ENCODE data around the gene NEGR1. TPM values are rescaled to one million over a fixed set of nuclear protein-coding genes. Genes with fewer than 3 reads are reported as not detected.

Gene NEGR1
- total RNA-seq, 2 experiments from 2014 or later, result not detected

DNA sequence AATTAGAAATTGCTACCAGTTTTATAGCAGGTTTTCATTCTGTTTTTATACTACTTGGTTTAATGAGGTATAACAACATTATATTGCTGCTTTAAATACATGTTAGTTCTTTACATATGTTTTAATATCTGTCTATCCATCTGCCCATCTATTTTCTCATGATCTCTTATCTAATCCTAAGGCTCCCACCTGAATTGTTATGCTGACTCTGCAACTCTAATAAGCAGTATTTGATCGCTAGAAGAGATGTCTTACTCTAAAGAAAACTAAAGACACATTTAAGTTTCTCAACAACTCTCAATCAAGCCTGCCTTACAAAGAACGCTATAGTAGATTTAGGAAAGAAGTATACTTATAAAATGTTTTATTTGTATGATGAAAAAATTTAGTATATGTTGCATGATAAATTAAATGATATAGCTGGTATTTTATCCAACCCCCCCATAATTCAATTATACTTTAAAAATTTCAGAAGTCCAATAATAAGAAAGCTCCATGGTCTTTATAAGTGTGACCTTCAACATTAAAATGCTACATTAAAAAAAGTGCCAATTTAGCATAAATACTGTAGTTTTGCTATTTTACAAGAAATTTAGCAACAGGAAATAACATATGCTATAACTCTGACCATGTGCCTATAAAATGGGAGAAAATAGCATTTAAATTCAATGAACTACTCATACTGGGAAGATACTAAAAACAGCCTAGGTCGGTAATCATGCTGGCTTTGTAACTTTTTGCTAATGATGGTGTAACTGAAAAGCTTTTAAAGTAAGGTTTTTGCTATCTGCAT is 180.3 kb downstream of the NEGR1 start:
- Mint-ChIP-seq H3K27ac (no peak overlapping the region), H3K4me1 (ENCODE audit: low read depth) (no peaks in the 10 kb centered on the region), H3K4me3 (no peak overlapping the region), H3K27me3 (ENCODE audit: low read depth) (no peaks in the 10 kb centered on the region), H3K36me3 (ENCODE audit: low read depth) (no peaks in the 10 kb centered on the region), H3K9me3 (no peaks in the 10 kb centered on the region)
- CTCF ChIA-PET, result no interaction called here
- intact Hi-C loops (cut with micrococcal nuclease), result no loop called here
- DNase-seq, result no peak

DNA sequence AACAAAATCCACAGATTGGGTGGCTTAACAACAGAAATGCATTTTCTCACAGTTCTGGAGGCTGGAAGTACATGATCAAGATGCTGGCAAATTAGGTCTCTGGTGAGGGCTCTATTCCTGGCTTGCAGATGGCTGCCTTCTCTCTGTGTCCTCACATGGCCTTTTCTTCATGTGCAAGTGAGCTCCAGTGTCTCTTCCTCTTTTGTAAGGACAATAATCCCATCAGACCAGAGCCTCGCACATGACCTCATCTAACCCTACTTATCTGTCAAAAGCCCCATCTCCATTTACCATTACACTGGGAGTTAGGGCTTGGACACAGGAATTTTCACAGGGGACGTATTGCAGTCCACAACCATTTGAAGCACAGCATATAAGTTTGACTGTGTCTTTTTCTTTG is 181.6 kb downstream of the NEGR1 start:
- no peak overlapping the region for H3K4me3 Mint-ChIP-seq
- no peaks in the 10 kb centered on the region for H3K36me3 Mint-ChIP-seq (ENCODE audit: low read depth)
- DNase-seq, result no peak
- H3K27ac Mint-ChIP-seq, result no peak overlapping the region
- no peaks in the 10 kb centered on the region for H3K4me1 Mint-ChIP-seq (ENCODE audit: low read depth)
- CTCF ChIA-PET, result no interaction called here
- no peaks in the 10 kb centered on the region for H3K27me3 Mint-ChIP-seq (ENCODE audit: low read depth)
- intact Hi-C loops (cut with micrococcal nuclease), result no loop called here
- H3K9me3 Mint-ChIP-seq, result no peaks in the 10 kb centered on the region

DNA sequence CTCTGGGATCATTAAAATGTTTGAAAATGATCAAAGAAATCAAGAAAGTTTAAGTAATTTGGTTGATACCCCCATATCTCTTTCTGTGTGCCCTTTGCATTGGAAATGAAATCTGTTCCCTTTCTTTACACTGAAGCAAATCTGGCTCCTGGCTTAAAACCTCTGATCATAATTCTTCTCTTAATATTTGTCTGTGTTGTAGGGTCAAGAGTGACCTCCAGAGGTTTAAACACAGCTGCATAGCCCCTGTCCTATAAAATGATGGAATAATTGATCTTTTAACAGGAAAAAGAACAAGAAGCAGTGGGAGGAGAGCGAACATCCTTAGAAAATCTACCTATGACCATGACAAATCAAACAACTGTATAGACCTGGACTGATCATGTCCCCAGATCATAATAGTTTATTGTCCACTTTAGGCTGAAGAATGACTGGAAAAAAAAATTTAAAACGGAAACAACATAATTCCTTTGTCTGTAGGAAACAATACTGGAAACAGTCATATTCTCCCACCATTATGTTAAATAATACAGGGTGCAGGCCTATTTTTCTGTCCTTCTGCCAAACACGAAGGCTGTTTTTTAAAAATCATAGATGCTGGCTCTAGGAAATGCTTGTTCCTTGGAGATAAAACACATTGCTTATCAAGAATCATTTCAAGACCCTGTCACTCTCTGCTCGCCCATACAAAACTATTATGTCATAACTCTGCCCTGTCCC is 184.3 kb downstream of the NEGR1 start:
- Mint-ChIP-seq H3K9me3 (no peaks in the 10 kb centered on the region), H3K27ac (no peak overlapping the region), H3K4me1 (ENCODE audit: low read depth) (no peaks in the 10 kb centered on the region), H3K36me3 (ENCODE audit: low read depth) (no peaks in the 10 kb centered on the region), H3K27me3 (ENCODE audit: low read depth) (no peaks in the 10 kb centered on the region), H3K4me3 (no peak overlapping the region)
- no peak for DNase-seq
- CTCF ChIA-PET, result no interaction called here
- intact Hi-C loops (cut with micrococcal nuclease), result no loop called here

DNA sequence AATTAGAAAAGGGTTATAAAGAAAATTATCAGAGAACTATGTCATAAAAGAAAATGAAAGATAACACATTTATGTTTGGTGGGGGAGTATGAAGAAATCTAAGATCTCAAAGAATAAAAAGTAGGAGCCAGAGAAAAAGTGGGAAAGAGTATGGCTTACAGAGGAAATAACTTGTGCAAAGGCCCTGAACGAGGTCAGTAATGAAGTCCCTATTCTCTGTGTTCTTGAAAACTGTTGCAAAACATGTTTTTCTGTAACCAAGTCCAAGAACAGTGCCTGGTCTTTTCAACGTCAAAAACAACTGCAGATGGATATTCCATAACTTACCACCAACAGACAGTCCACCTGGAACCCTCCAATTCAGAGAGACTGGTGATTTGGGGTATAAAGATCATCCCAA is 188.1 kb downstream of the NEGR1 start:
- no peak for DNase-seq
- intact Hi-C loops (cut with micrococcal nuclease), result no loop called here
- no peak overlapping the region for H3K27ac Mint-ChIP-seq
- H3K36me3 Mint-ChIP-seq (ENCODE audit: low read depth), result no peaks in the 10 kb centered on the region
- H3K9me3 Mint-ChIP-seq, result no peaks in the 10 kb centered on the region
- CTCF ChIA-PET, result no interaction called here
- no peak overlapping the region for H3K4me3 Mint-ChIP-seq
- H3K4me1 Mint-ChIP-seq (ENCODE audit: low read depth), result no peaks in the 10 kb centered on the region
- no peaks in the 10 kb centered on the region for H3K27me3 Mint-ChIP-seq (ENCODE audit: low read depth)

DNA sequence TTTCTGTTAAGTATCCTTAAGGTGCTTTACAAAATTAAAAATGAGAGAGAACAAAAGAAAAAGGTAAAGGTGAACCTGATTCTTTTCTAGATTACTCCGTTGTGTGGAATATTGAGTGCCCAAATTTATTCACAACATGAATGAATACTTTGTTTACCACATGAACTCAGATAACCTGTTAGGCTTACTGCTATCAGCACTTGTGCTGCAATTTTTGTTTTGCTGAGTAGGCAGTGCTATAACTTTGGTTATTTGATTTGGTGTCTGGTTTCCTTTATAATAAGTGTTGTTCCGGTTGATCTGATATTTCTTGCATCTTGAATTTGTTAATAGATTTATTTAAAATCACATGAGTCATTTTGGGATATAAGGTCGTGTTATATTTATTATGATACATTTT is 195.9 kb downstream of the NEGR1 start:
- Mint-ChIP-seq H3K9me3 (no peaks in the 10 kb centered on the region), H3K27me3 (ENCODE audit: low read depth) (no peaks in the 10 kb centered on the region), H3K4me1 (ENCODE audit: low read depth) (no peaks in the 10 kb centered on the region), H3K36me3 (ENCODE audit: low read depth) (no peaks in the 10 kb centered on the region), H3K4me3 (no peak overlapping the region), H3K27ac (no peak overlapping the region)
- CTCF ChIA-PET, result no interaction called here
- intact Hi-C loops (cut with micrococcal nuclease), result no loop called here
- no peak for DNase-seq

DNA sequence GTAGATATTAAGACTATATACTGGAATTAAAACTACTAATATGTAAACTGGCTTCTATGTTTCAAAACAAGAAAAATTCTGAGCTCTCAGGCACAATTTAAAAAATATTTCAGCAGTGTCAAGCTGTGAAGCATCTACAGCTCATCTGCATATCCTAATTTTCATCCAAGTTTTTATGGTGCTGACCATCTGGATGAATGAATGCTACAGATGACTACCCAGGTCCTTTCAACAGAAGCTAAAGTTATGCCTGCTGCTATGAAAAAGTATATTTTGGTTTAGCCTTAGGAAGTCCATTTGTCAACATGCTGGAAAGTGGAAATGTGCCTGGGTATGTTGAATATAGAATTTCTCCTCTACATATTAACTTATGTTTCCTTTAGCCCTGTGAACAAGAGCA is 206.9 kb downstream of the NEGR1 start:
- Mint-ChIP-seq H3K4me1 (ENCODE audit: low read depth) (no peaks in the 10 kb centered on the region), H3K27me3 (ENCODE audit: low read depth) (no peaks in the 10 kb centered on the region), H3K4me3 (no peak overlapping the region), H3K36me3 (ENCODE audit: low read depth) (no peaks in the 10 kb centered on the region), H3K27ac (no peak overlapping the region), H3K9me3 (no peaks in the 10 kb centered on the region)
- CTCF ChIA-PET, result interaction anchor here (0.7 kb wide), 1 partner anchor 29 kb away, joined by 3 read pairs; no protein-coding TSS in a partner anchor
- intact Hi-C loops (cut with micrococcal nuclease), result no loop called here
- DNase-seq, result no peak

DNA sequence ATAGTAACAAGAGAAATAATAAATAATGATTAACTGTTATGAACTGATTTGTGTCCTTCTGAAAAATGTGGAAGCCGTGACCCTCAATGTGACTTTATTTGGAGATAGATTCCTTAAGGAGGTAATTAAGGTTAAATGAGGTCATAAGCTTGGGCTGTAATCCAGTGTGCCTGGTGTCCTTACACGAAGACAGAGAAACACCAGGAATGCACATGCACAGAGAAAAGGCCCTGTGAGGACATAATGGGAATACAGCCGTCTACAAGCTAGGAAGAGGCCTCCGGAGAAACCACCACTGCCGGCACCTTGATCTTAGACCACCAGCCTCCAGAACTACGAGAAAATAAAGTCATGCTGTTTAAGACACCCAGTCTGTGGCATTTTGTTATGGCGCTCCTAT is 215.9 kb downstream of the NEGR1 start:
- Mint-ChIP-seq H3K27ac (no peak overlapping the region), H3K4me1 (ENCODE audit: low read depth) (no peaks in the 10 kb centered on the region), H3K4me3 (no peak overlapping the region), H3K36me3 (ENCODE audit: low read depth) (no peaks in the 10 kb centered on the region), H3K9me3 (no peaks in the 10 kb centered on the region), H3K27me3 (ENCODE audit: low read depth) (no peaks in the 10 kb centered on the region)
- DNase-seq, result no peak
- intact Hi-C loops (cut with micrococcal nuclease), result no loop called here
- CTCF ChIA-PET, result no interaction called here

DNA sequence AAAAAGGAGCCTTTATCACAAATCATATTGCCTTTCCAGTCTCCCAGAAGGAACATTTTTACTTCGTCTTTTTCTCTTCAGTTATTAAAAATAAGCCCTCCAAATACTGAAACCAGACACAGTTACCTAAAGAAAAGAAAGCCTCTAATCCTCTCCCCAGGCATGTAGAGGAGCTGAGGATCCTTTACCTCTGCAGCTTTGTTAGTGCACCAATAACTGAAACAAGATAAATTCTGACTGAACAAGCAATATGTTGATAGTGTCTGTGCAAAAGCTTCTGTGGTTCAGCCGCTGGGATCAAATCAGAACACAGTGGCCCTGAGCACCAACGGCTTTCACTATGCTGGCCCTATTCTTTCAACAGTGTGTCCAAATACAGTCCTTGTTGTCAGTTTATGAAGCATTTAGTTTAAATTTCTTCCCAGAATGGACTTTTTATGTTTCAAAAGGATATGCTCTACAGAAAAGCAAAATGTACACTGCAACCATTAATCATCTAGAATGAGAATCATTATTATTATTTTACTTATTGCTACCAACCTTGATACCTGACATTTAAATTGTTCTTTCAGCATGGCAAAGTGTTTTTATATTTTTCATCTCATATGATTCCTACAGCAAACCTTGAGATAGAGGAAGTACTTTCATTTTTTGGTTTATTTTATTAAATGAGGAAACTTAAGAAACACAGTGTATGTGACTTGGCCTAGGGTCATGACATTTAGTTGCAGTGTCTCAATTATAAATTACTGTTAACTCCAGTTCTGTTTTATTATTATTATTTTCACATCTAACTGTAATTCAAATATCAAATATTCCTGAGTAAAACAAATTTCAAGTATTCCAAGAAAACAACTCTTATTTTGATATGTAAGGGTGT is 217.9 kb downstream of the NEGR1 start:
- no peak overlapping the region for H3K27ac Mint-ChIP-seq
- CTCF ChIA-PET, result no interaction called here
- H3K36me3 Mint-ChIP-seq (ENCODE audit: low read depth), result no peaks in the 10 kb centered on the region
- H3K27me3 Mint-ChIP-seq (ENCODE audit: low read depth), result no peaks in the 10 kb centered on the region
- H3K9me3 Mint-ChIP-seq, result no peaks in the 10 kb centered on the region
- H3K4me1 Mint-ChIP-seq (ENCODE audit: low read depth), result no peaks in the 10 kb centered on the region
- H3K4me3 Mint-ChIP-seq, result no peak overlapping the region
- no peak for DNase-seq
- intact Hi-C loops (cut with micrococcal nuclease), result no loop called here

DNA sequence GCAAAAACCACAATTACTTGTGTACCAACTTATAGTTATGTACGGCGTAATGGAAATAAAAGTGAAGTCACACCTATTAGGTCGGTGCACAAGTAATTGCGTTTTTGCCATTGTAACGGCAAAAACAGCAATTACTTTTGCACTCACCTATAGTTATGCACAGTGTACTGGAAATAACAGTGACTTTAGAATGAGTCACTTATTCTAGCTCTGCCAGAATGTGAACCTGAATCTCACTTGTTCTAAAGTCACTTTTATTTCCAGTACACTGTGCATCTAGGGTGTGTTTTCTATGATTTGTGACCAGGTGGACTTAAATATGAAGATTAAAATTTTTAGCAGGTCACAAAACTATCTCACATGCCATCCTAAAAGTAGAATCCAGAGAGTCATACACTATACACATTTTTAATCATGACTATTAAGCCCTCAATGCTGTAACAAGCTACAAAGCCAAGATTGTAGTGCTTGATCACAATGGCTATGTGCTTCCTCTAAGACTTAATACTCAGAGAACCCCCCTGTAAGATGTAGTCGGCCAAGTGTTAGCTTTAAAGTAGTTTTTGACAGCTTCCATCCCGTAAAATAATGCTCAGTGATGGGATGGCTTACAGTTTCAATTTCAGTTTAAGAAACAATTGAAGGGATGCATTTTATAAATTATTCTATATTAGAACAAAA is 218.8 kb downstream of the NEGR1 start:
- no peak overlapping the region for H3K4me3 Mint-ChIP-seq

DNA sequence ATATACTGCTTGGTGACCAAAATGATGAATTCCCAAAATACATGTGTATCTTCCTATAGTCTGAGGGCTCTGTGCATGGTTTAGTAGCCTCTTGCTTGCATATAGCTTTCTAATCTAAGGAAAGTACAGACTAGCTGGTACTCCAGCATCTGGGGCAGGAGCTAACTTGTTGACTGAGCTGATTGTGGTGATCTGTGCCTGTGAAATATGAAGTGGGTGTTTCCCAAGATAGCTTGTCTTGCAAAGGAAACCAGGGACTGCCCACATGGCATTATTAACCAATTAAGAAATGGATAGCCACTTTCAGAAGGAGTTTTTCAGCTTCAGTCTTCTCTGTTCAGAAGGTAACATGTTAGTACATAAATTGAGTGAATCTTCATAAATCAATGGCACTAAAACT is 219.8 kb downstream of the NEGR1 start:
- no peak overlapping the region for H3K27ac Mint-ChIP-seq
- H3K4me3 Mint-ChIP-seq, result no peak overlapping the region
- intact Hi-C loops (cut with micrococcal nuclease), result no loop called here
- CTCF ChIA-PET, result no interaction called here
- no peaks in the 10 kb centered on the region for H3K36me3 Mint-ChIP-seq (ENCODE audit: low read depth)
- no peaks in the 10 kb centered on the region for H3K9me3 Mint-ChIP-seq
- no peaks in the 10 kb centered on the region for H3K4me1 Mint-ChIP-seq (ENCODE audit: low read depth)
- DNase-seq, result no peak
- no peaks in the 10 kb centered on the region for H3K27me3 Mint-ChIP-seq (ENCODE audit: low read depth)

More for the DNA sequence above, 218.8 kb downstream of the NEGR1 start:
- no peaks in the 10 kb centered on the region for H3K4me1 Mint-ChIP-seq (ENCODE audit: low read depth)
- H3K27me3 Mint-ChIP-seq (ENCODE audit: low read depth), result no peaks in the 10 kb centered on the region
- H3K9me3 Mint-ChIP-seq, result no peaks in the 10 kb centered on the region
- no peak overlapping the region for H3K27ac Mint-ChIP-seq
- intact Hi-C loops (cut with micrococcal nuclease), result no loop called here
- no peaks in the 10 kb centered on the region for H3K36me3 Mint-ChIP-seq (ENCODE audit: low read depth)
- no peak for DNase-seq
- CTCF ChIA-PET, result no interaction called here

DNA sequence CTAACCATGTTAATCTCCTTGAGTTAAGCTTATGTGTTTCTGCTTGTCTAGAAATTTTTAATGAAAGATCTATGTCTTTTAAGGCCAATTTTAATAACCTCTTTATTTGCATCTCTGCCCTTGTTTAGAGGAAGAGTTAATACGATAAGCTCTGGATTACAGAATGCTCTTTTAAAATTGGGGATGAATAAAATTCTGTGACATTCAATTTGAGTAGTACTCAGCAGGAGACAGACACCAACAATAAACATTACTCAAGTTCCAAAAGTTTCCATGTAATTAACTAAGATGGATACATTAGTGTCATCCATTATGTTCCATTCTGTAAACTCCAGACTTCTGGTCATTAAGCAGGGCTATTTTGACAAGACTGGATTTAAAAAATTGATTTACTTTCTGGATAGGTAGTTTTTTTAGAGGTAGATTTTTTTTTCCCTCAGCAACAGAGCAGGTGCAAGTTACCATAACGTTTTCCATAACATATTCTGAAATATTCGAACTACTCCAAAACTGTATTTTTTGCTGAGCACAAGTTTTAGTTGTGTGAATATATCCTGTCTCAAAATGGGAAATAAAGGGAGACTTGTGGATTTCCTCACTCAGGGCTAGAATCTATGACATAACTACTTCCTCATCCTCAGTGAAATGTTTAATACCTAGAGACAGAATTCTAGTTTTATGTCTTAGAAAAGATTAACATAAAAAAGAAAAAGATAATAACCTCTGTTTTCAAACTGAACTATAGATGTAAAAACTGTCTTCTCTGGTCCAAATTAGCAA is 221.7 kb downstream of the NEGR1 start:
- intact Hi-C loops (cut with micrococcal nuclease), result no loop called here
- H3K36me3 Mint-ChIP-seq (ENCODE audit: low read depth), result no peaks in the 10 kb centered on the region
- no peaks in the 10 kb centered on the region for H3K27me3 Mint-ChIP-seq (ENCODE audit: low read depth)
- H3K4me1 Mint-ChIP-seq (ENCODE audit: low read depth), result no peaks in the 10 kb centered on the region
- no peaks in the 10 kb centered on the region for H3K9me3 Mint-ChIP-seq
- no peak for DNase-seq
- H3K27ac Mint-ChIP-seq, result no peak overlapping the region
- CTCF ChIA-PET, result no interaction called here
- H3K4me3 Mint-ChIP-seq, result no peak overlapping the region

DNA sequence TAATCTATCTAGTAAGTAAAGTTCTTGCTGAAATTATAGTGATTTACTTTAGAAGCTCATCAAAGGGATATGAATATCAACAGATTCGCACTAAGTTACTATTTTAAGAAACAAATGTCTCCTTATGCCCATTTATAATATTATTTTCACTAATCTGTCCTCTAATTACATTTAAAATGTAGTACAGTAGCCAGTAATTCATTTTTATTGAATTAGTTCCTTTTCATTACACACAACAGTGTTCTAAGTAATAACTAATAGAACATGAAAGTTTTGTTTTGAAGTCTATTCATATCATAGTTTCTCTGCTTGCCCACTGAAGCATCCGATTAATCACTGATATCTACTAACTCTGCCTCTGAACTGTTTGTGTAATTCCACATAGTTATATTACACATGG is 225.8 kb downstream of the NEGR1 start:
- Mint-ChIP-seq H3K27ac (no peak overlapping the region), H3K4me1 (ENCODE audit: low read depth) (no peaks in the 10 kb centered on the region), H3K9me3 (no peaks in the 10 kb centered on the region), H3K27me3 (ENCODE audit: low read depth) (no peaks in the 10 kb centered on the region), H3K36me3 (ENCODE audit: low read depth) (no peaks in the 10 kb centered on the region), H3K4me3 (no peak overlapping the region)
- no peak for DNase-seq
- CTCF ChIA-PET, result no interaction called here
- intact Hi-C loops (cut with micrococcal nuclease), result no loop called here

Data from activated naive CD4-positive, alpha-beta T cell treated with anti-CD3 and anti-CD28 coated beads for 36 hours (primary cell).